Measurements from ENCODE around the gene MIER3. TPM values are rescaled to one million over a fixed set of nuclear protein-coding genes. Genes with fewer than 3 reads are reported as not detected.

MIER3 gene
- total and polyA plus RNA-seq, 2 of the 13 experiments (the other 11 are each of a cell fraction or from before 2014, with no cell fraction given): 14.6 to 38.8 TPM

DNA sequence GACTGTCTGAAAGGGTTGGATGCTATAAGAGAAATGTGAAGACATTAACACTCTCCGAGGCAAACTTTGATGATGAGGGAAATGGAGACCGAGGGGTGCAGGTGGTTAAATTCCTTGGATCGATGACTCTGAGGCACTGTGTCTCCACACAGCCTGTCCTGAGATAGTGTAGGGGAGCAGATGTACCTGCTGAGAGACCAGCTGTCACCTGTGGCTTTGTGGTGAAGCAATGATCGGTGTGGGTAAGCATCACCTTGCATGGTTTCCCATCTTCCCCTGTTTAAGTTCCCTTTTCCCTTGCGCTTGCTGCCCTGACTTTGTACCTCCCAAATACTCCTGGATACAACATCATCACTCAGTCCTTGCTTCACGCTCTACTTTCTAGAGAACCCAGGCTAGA lies 9.8 kb upstream of the MIER3 start:
- intact Hi-C loops (cut with micrococcal nuclease; ENCODE audit: unreplicated experiment) (no loop called here), in situ Hi-C loops (cut with HindIII; ENCODE audit: extremely low pct_ligation_motif_present, low pct_unique_long_range_greater_than_20kb) (loop anchor here (25.0 kb wide), 1 partner anchor 176 kb away; no protein-coding TSS in a partner anchor)
- H3K27ac ChIP-seq (ENCODE audit: extremely low read length, insufficient read depth, low read length): no peak overlapping the region
- ATAC-seq (no peak), FAIRE-seq (no peak), DNase-seq (ENCODE audit: low spot score) (no peak)
- H3K9ac ChIP-seq (ENCODE audit: insufficient read depth, low read depth, low read length): no peak overlapping the region
- H4K20me1 ChIP-seq (ENCODE audit: insufficient read depth, low read length): no peaks in the 10 kb centered on the region
- H3K9me3 ChIP-seq (ENCODE audit: low read length): no peaks in the 10 kb centered on the region
- H3K27me3 ChIP-seq (ENCODE audit: control insufficient read depth in 1 of 2, insufficient read depth in 2 of 2, low read length in 2 of 2): peaks cover 0 to 17% of the 10 kb centered on the region in 2 experiments; a peak in 2 of 5 replicates
- H3K4me3 ChIP-seq (replicated peaks in 1 of 3; ENCODE audit: insufficient read depth in 1 of 3, low read depth in 2 of 3, low read length in 3 of 3): no peak overlapping the region
- WGBS (ENCODE audit: low lambda C conversion rate): 68% methylated on average over 6 of the region's 6 CpGs
- no peaks in the 10 kb centered on the region for H3K79me2 ChIP-seq (ENCODE audit: insufficient read depth, low read length)
- peaks cover 10% of the 10 kb centered on the region for H3K4me1 ChIP-seq (ENCODE audit: insufficient read depth, low read length)
- no peaks in the 10 kb centered on the region for H3K36me3 ChIP-seq (replicated peaks in 1 of 2; ENCODE audit: control insufficient read depth in 1 of 2, insufficient read depth in 2 of 2, low read length in 2 of 2)
- no peak overlapping the region for H3K4me2 ChIP-seq (ENCODE audit: low read depth, low read length)
- ChIA-PET CTCF (ENCODE audit: low intra/inter-chr PET ratio, low total read pairs) (no interaction called here), POLR2A (interaction anchor here (1.5 kb wide), 1 partner anchor 11 kb away, joined by 6 read pairs; no protein-coding TSS in a partner anchor)
- no peak overlapping the region for H2AFZ ChIP-seq (ENCODE audit: low read length)
- TF ChIP-seq ZNF136 (CRISPR knock-in tag; IDR thresholded peaks at IDR 0.05; ENCODE audit: low read depth): no peak
- BruUV-seq (replicated peaks): no TSS peak

DNA sequence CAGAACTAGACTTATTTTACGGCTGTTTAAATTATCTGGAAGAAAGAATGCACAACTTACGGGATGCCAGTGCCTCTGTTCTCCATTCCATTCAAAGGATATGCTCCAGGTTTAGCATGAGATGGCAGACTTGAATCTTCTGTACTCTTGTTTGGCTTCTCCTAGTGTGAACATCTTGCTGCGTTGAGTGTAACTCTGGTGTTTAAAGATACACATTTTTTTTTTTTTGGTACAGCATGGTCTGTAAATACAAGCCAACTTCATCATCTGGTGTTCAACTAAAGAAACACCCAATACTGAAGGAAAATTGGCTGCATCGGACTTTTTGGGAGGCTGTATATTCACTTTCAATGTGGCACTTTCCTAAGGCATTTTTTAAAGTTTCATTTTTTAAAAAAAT lies 7.4 kb upstream of the MIER3 start:
- POLR2A ChIA-PET: no interaction called here
- CTCF ChIA-PET (ENCODE audit: low intra/inter-chr PET ratio, low total read pairs): no interaction called here
- intact Hi-C loops (cut with micrococcal nuclease; ENCODE audit: unreplicated experiment): no loop called here

More for the DNA sequence above, 7.4 kb upstream of the MIER3 start:
- DNase-seq (ENCODE audit: low spot score): no peak
- in situ Hi-C loops (cut with HindIII; ENCODE audit: extremely low pct_ligation_motif_present, low pct_unique_long_range_greater_than_20kb): loop anchor here (25.0 kb wide), 1 partner anchor 178 kb away; no protein-coding TSS in a partner anchor
- H3K27me3 ChIP-seq (ENCODE audit: control insufficient read depth in 1 of 2, insufficient read depth in 2 of 2, low read length in 2 of 2): peaks cover 0 to 17% of the 10 kb centered on the region in 2 experiments; a peak in 2 of 5 replicates
- no peaks in the 10 kb centered on the region for H3K36me3 ChIP-seq (replicated peaks in 1 of 2; ENCODE audit: control insufficient read depth in 1 of 2, insufficient read depth in 2 of 2, low read length in 2 of 2)
- H4K20me1 ChIP-seq (ENCODE audit: insufficient read depth, low read length): no peaks in the 10 kb centered on the region
- H3K4me1 ChIP-seq (ENCODE audit: insufficient read depth, low read length): peaks cover 10% of the 10 kb centered on the region
- H3K9ac ChIP-seq (ENCODE audit: insufficient read depth, low read depth, low read length): no peak overlapping the region
- H3K27ac ChIP-seq (ENCODE audit: extremely low read length, insufficient read depth, low read length): no peak overlapping the region
- no peaks in the 10 kb centered on the region for H3K79me2 ChIP-seq (ENCODE audit: insufficient read depth, low read length)
- whole genome bisulfite sequencing (ENCODE audit: low lambda C conversion rate): 46% methylated on average over 4 of the region's 4 CpGs
- no peak overlapping the region for H3K4me3 ChIP-seq (replicated peaks in 1 of 3; ENCODE audit: insufficient read depth in 1 of 3, low read depth in 2 of 3, low read length in 3 of 3)
- no TSS peak for BruUV-seq (replicated peaks)
- FAIRE-seq: no peak
- no peak overlapping the region for H2AFZ ChIP-seq (ENCODE audit: low read length)
- TF ChIP-seq CREM (IDR thresholded peaks at IDR 0.05) (no peak), CREM (CRISPR knock-in tag; IDR thresholded peaks at IDR 0.05) (no peak), REXO4 (CRISPR knock-in tag; IDR thresholded peaks at IDR 0.05; ENCODE audit: borderline replicate concordance) (no peak), FOXK2 (IDR thresholded peaks at IDR 0.05) (no peak), FIP1L1 (IDR thresholded peaks at IDR 0.05; ENCODE audit: borderline replicate concordance, insufficient read depth, low read depth, low read length) (no peak), ZNF546 (CRISPR knock-in tag; conservative IDR thresholded peaks at IDR 0.05) (no peak)
- TF ChIP-seq, protein P1, sequence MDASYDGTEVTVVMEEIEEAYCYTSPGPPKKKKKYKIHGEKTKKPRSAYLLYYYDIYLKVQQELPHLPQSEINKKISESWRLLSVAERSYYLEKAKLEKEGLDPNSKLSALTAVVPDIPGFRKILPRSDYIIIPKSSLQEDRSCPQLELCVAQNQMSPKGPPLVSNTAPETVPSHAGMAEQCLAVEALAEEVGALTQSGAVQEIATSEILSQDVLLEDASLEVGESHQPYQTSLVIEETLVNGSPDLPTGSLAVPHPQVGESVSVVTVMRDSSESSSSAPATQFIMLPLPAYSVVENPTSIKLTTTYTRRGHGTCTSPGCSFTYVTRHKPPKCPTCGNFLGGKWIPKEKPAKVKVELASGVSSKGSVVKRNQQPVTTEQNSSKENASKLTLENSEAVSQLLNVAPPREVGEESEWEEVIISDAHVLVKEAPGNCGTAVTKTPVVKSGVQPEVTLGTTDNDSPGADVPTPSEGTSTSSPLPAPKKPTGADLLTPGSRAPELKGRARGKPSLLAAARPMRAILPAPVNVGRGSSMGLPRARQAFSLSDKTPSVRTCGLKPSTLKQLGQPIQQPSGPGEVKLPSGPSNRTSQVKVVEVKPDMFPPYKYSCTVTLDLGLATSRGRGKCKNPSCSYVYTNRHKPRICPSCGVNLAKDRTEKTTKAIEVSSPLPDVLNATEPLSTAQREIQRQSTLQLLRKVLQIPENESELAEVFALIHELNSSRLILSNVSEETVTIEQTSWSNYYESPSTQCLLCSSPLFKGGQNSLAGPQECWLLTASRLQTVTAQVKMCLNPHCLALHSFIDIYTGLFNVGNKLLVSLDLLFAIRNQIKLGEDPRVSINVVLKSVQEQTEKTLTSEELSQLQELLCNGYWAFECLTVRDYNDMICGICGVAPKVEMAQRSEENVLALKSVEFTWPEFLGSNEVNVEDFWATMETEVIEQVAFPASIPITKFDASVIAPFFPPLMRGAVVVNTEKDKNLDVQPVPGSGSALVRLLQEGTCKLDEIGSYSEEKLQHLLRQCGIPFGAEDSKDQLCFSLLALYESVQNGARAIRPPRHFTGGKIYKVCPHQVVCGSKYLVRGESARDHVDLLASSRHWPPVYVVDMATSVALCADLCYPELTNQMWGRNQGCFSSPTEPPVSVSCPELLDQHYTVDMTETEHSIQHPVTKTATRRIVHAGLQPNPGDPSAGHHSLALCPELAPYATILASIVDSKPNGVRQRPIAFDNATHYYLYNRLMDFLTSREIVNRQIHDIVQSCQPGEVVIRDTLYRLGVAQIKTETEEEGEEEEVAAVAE (CRISPR knock-in tag; IDR thresholded peaks at IDR 0.05; ENCODE audit: borderline replicate concordance): no peak
- no peak overlapping the region for H3K4me2 ChIP-seq (ENCODE audit: low read depth, low read length)
- ATAC-seq: no peak
- no peaks in the 10 kb centered on the region for H3K9me3 ChIP-seq (ENCODE audit: low read length)
